HG03280 (cell line): ENCODE data around the gene ASB3.
"Not testable (repeated sequence)": the region's sequence is repeated elsewhere in the genome, so short reads cannot be mapped to it uniquely, and the experiment has no call there.

Experiments
- ATAC-seq: cut with Tn5 transposase; IDR thresholded peaks from one replicate; pipeline ENCODE4 v1.9.1; 2021; ENCODE audit warnings: mild to moderate bottlenecking, moderate library complexity; ENCODE audit not compliant: unreplicated experiment

The ASB3 gene

GRCh38 chr2:53786705-53787613 lies at the start of gene ASB3, which contains the start of gene ERLEC1:
Gene ASB3 (minus strand): TSS chr2:53786953. CDS start chr2:53765572, 21,381 bp downstream.
Gene ERLEC1 (plus strand): TSS chr2:53787044. CDS start chr2:53787211, 167 bp downstream.
- peak; percentile 95 for ATAC-seq

- ATAC-seq, result not testable (repeated sequence)
Measured at GRCh38 chr2:53829980-53830290, 43.2 kb upstream of the ASB3 start.

GRCh38 chr2:53829273-53829979 lies 42.7 kb upstream of the ASB3 start:
- ATAC-seq, result no peak

GRCh38 chr2:53828331-53828730 lies 41.6 kb upstream of the ASB3 start:
- no peak for ATAC-seq

GRCh38 chr2:53827398-53828175 lies 40.8 kb upstream of the ASB3 start:
- no peak for ATAC-seq

GRCh38 chr2:53826587-53827397 lies 40.0 kb upstream of the ASB3 start:
- no peak for ATAC-seq

- ATAC-seq, result no peak
Measured at GRCh38 chr2:53826030-53826410, 39.3 kb upstream of the ASB3 start.

GRCh38 chr2:53823639-53824038 lies 36.9 kb upstream of the ASB3 start:
- ATAC-seq, result not testable (repeated sequence)

GRCh38 chr2:53821810-53822209 lies 35.1 kb upstream of the ASB3 start:
- no peak for ATAC-seq

- no peak for ATAC-seq
Measured at GRCh38 chr2:53820711-53821110, 34.0 kb upstream of the ASB3 start.

GRCh38 chr2:53820048-53820447 lies 33.3 kb upstream of the ASB3 start:
- no peak for ATAC-seq

GRCh38 chr2:53819634-53820033 lies 32.9 kb upstream of the ASB3 start:
- no peak for ATAC-seq

- ATAC-seq, result no peak
Measured at GRCh38 chr2:53818854-53819435, 32.2 kb upstream of the ASB3 start.

- ATAC-seq, result no peak
Measured at GRCh38 chr2:53813151-53813550, 26.4 kb upstream of the ASB3 start.

- ATAC-seq, result no peak
Measured at GRCh38 chr2:53811601-53812000, 24.8 kb upstream of the ASB3 start.

- ATAC-seq, result no peak
Measured at GRCh38 chr2:53802617-53803151, 15.9 kb upstream of the ASB3 start.

- no peak for ATAC-seq
Measured at GRCh38 chr2:53801547-53801946, 14.8 kb upstream of the ASB3 start.

GRCh38 chr2:53793821-53794220 lies 7.1 kb upstream of the ASB3 start:
- no peak for ATAC-seq

- no peak for ATAC-seq
Measured at GRCh38 chr2:53793261-53793660, 6.5 kb upstream of the ASB3 start.
